DMS 273 (cell line): Measurements from ENCODE around the gene ZBTB5.

Source experiments
- DNase-seq: peaks from one replicate; lab custom pipeline; 2025; ENCODE audit not compliant: unreplicated experiment; lab: John Stamatoyannopoulos, UW

The ZBTB5 gene

GRCh38 chr9:37453827-37454226 lies 11.4 kb downstream of the ZBTB5 start:
- no peak for DNase-seq

DNA sequence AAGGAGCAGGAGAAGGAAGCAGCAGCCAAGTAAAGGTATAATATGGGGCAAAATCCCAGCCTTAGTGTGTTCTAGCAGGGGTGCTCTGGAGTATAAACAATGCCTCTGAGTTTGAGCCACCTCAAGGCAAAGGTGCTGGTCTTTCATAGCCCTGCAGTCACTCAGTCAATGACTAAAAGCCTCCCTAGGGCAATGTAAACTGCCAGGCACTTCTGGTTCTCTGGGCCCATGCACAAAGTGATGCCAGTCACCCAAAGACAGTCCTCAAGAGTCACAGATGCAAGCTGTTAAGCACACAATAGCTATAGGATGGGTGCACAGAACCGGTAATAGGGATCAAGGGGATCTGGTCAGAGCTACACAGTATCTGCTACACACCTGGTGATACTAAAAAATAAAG lies 12.6 kb downstream of the ZBTB5 start:
- DNase-seq = no peak

DNA sequence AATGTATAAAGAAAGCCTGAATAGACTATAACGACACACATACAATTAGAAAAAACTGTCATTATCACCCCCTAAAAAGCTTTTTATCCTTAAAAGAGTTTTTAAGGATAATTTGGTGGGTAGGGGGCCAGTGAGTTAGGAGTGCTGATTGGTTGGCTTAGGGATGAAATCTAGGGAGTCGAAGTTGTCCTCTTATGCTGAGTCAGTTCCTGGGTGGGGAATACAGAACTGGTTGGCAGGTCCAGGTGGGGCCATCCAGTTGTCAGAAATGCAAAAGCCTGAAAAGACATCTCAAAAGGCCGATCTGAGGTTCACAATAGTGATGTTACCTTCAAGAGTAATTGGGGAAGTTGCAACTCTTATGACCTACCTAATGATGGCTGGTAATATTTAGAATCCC lies 13.6 kb downstream of the ZBTB5 start:
- DNase-seq = no peak

GRCh38 chr9:37449862-37450632 lies 15.2 kb downstream of the ZBTB5 start:
- DNase-seq = no peak

- DNase-seq = no peak
These were observed 18.1 kb downstream of the ZBTB5 start for GRCh38 chr9:37447111-37447510.

GRCh38 chr9:37446401-37446800 lies 18.8 kb downstream of the ZBTB5 start:
- no peak for DNase-seq

DNA sequence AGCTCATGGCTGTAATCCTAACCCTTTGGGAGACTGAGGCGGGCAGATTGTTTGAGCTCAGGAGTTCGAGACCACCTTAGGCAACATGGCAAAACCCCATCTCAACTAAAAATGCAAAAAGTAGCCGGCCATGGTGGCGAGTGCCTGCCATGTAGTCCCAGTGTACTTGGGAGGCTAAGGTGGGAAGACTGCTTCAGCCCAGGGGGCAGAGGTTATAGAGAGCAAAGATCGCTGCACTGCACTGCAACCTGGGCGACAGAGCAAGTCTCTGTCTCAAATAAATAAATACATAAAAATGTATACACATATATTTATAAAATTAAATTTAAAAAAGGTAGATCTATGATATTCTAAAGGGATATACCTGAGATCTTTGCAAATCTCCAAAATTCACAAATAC lies 19.4 kb downstream of the ZBTB5 start:
- DNase-seq = no peak

GRCh38 chr9:37444890-37445289 lies 20.4 kb downstream of the ZBTB5 start:
- no peak for DNase-seq

DNA sequence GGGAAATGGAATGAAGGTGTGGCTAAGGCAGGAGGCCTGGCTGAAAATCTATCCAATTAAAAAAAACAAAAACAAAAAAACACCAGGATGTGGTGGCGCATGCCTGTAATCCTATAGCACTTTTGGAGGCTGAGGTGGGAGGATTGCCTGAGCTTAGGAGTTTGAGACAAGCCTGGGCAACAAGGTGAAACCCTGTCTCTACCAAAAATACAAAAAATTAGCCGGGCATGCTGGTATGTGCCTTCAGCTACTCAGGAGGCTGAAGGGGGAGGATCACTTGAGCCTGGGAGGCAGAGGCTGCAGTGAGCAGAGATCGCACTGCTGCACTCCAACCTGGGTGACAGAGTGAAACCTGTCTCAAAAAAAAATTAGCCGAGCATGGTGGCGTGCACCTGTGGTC lies 21.7 kb downstream of the ZBTB5 start:
- DNase-seq = no peak

- no peak for DNase-seq
These were observed 22.7 kb downstream of the ZBTB5 start for GRCh38 chr9:37442556-37442955.

- no peak for DNase-seq
These were observed 23.4 kb downstream of the ZBTB5 start for GRCh38 chr9:37441776-37442370.

- DNase-seq = no peak
These were observed 26.9 kb downstream of the ZBTB5 start for GRCh38 chr9:37438359-37438758.

DNA sequence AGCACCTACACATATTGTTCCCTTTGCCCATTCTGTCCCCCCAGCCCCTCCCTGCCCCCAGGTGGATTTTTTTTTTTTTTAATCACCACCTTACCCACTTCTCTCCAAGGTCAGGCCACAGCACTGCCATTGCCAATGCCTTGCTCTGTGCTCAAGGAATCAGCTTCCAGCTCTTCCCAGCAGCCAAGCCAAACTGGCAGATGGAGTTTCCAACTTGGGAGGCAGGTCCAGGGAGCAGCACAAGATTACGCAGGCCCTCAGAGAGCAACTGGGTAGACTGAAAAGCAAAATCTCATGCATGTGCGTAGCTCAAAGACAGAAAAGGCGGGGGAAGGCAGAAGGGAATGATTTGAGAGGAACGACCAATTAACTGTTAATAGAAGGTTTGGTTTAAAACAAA lies 27.6 kb downstream of the ZBTB5 start:
- peak; percentile 20 for DNase-seq

DNA sequence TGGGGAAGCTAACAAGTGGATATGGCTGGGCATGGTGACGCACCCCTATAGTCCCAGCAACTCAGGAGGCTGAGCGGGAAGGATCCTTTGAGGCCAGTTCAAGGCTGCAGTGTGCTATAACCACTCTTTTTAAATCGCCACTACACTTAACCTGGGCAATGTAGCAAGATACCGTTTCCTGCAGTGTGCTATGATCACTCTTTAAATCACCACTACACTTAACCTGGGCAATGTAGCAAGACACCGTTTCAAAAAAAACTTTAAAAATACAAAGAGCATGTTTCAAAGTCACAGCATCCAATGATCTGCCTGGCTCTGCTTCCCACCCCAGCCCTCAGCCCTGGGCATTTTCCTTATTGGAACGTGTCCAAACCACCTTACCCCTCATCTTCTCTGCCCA lies 28.2 kb downstream of the ZBTB5 start:
- no peak for DNase-seq

DNA sequence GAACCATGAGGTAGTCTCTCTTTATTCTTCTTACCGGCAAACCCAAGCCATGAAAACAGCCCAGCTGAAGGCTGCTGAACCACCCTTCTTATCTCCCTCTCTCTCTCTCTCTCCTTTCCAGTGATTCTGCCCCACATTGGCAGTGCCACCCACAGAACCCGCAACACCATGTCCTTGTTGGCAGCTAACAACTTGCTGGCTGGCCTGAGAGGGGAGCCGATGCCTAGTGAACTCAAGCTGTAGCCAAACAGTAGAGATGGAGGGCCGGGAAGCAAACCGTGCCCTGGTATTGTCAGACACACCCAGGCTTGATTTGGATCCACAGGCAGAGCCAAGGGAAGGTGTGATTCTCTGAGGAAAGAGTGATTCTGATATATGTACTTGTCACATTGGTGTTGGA lies 28.7 kb downstream of the ZBTB5 start:
- DNase-seq = no peak

DNA sequence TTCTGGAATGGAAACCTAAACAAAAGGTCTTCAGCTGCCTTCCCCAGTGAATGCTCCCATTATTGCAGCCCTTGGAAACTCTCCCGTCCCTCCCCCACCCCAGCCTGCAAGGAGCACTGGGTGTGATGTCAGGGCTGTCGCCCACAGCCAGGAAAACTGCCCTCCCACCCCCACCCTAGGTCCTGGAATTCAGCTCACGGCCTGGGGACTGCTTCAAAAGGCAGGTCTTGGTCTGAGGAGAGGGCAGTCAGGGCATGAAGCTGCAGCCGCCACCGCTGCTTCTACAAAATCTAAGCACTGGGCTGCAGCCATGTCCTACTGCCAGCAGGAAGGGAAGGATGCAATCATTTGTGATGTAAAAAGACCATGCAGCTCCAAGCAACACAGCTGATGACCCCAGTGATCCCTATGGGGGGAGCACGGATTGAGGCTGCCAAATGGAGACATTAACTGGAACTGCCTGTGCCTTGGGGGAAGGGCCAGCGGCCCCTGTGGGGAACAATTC lies 31.3 kb downstream of the ZBTB5 start:
- no peak for DNase-seq

DNA sequence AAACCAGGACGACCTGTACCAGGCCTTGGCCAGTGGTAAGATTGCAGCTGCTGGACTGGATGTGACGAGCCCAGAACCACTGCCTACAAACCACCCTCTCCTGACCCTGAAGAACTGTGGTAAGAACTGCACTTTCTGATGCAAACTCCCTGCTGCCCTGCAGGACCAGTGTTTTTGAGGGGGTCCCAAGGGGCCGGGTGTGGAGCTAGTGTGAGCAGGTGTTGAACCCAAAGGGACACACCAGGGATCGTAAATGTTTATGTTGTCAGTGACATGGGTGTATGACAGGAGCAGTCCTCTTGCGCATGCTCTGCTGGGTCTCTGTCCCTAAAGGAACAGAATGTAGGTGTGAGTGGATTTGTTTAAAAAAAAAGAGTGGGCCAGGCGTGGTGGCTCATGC lies 33.2 kb downstream of the ZBTB5 start:
- no peak for DNase-seq

GRCh38 chr9:37430841-37431597 lies 34.2 kb downstream of the ZBTB5 start:
- DNase-seq = peak; percentile 31

GRCh38 chr9:37429441-37430285 lies 35.6 kb downstream of the ZBTB5 start:
- DNase-seq = peak; percentile 25

DNA sequence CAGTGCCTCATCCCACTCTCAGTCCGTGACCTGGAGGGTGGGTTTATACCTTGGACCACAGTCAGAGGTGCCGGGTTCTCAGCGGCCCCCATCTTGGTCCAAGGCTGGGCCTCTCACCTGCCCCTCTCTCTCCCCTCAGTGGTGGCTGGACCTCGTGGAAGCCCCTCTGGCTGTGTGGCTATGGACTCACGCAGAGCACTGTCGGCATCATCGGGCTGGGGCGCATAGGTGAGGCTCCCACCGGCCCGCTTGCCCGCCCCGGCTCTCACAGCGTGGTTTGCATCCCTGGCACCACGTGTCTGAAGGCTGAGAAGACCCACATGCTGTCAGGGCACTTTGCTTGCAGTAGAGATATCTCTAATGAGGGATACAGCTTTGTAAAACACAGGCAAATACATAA lies 36.9 kb downstream of the ZBTB5 start:
- DNase-seq = no peak

GRCh38 chr9:37426846-37427245 lies 38.4 kb downstream of the ZBTB5 start:
- DNase-seq = no peak
